ENCODE data around the gene MAGI2. TPM values are rescaled to one million over a fixed set of nuclear protein-coding genes. Genes with fewer than 3 reads are reported as not detected.

The MAGI2 gene
- total and polyA plus RNA-seq, 2 donors (not counting 3 experiments of a cell fraction or from before 2014, with no cell fraction given): 0.28 to 6.0 TPM

DNA sequence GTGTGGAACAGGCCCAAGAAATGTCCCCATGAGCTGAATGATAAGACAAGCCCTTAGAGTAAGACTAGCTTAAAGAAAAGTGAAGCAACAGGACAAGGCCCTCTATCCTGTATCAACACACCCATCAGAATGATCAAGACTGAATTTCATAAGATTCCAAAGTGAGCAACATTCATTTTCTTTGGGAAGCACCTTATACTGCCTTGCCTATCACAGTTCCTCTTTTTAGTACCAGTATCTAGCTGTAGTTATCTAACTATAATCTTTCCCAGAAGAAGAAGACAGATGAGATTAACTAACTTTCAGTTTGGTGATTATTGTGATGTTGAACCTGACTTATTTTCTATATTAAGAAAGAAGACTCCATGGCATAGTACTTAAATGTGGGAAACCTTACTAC, 1263.7 kb downstream of the MAGI2 start:
- Histone ChIP-seq H3K27me3 (ENCODE audit: control insufficient read depth in 2 of 2, insufficient read depth in 2 of 2, low read length in 2 of 2) (no peaks in the 10 kb centered on the region), H3K9me3 (replicated peaks; ENCODE audit: control insufficient read depth, insufficient read depth, low read length) (no peaks in the 10 kb centered on the region), H3K4me1 (ENCODE audit: control insufficient read depth, extremely low read depth, insufficient read depth, low read length) (no peaks in the 10 kb centered on the region), H3K4me2 (ENCODE audit: insufficient read depth, low read length) (no peak overlapping the region), H3K36me3 (ENCODE audit: control insufficient read depth in 2 of 2, extremely low read depth in 1 of 2, insufficient read depth in 2 of 2, low read length in 2 of 2) (no peaks in the 10 kb centered on the region), H3K27ac (ENCODE audit: insufficient read depth, low read depth, low read length) (no peak overlapping the region), H4K20me1 (replicated peaks; ENCODE audit: control insufficient read depth, extremely low read depth, insufficient read depth, low read length) (no peaks in the 10 kb centered on the region), H2AFZ (ENCODE audit: low read depth, low read length) (no peak overlapping the region), H3K9me1 (replicated peaks; ENCODE audit: control insufficient read depth, extremely low read depth, insufficient read depth, low read length) (no peaks in the 10 kb centered on the region), H3K9ac (replicated peaks; ENCODE audit: extremely low read depth, insufficient read depth, low read length) (no peak overlapping the region), H3K79me2 (ENCODE audit: control insufficient read depth, insufficient read depth, low read length) (no peaks in the 10 kb centered on the region), H3K4me3 (replicated peaks in 1 of 3; ENCODE audit: insufficient read depth in 1 of 3, low read depth in 1 of 3, low read length in 3 of 3) (no peak overlapping the region)
- FAIRE-seq (no peak), DNase-seq (ENCODE audit: low read depth, low spot score) (no peak)
- ChIA-PET POLR2A (no interaction called here), CTCF (no interaction called here)
- intact Hi-C loops (cut with micrococcal nuclease) (no loop called here), dilution Hi-C loops (cut with MboI; ENCODE audit: extremely low pct_ligation_motif_present, low sequenced_read_pairs) (no loop called here)
- no TSS peak for BruUV-seq (replicated peaks)
- TF ChIP-seq, protein P1, sequence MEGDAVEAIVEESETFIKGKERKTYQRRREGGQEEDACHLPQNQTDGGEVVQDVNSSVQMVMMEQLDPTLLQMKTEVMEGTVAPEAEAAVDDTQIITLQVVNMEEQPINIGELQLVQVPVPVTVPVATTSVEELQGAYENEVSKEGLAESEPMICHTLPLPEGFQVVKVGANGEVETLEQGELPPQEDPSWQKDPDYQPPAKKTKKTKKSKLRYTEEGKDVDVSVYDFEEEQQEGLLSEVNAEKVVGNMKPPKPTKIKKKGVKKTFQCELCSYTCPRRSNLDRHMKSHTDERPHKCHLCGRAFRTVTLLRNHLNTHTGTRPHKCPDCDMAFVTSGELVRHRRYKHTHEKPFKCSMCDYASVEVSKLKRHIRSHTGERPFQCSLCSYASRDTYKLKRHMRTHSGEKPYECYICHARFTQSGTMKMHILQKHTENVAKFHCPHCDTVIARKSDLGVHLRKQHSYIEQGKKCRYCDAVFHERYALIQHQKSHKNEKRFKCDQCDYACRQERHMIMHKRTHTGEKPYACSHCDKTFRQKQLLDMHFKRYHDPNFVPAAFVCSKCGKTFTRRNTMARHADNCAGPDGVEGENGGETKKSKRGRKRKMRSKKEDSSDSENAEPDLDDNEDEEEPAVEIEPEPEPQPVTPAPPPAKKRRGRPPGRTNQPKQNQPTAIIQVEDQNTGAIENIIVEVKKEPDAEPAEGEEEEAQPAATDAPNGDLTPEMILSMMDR (IDR thresholded peaks at IDR 0.05; ENCODE audit: extremely low read depth in 1 of 2, insufficient read depth in 1 of 2, low read depth in 1 of 2, low read length in 2 of 2): no peak
- TF ChIP-seq JUN (IDR thresholded peaks at IDR 0.05; ENCODE audit: borderline replicate concordance, insufficient read depth, insufficient read length, low read depth): no peak
- TF ChIP-seq FOS (IDR thresholded peaks at IDR 0.05; ENCODE audit: borderline replicate concordance, insufficient read depth, low read length): no peak
- TF ChIP-seq MYC (IDR thresholded peaks at IDR 0.05; ENCODE audit: low read depth, low read length): no peak
- no peak for TF ChIP-seq EZH2 (IDR thresholded peaks at IDR 0.05; ENCODE audit: borderline replicate concordance, low read depth, low read length, severe bottlenecking)
- TF ChIP-seq POLR2A (IDR thresholded peaks at IDR 0.05; ENCODE audit: low read depth, low read length): no peak
- TF ChIP-seq, protein P2, sequence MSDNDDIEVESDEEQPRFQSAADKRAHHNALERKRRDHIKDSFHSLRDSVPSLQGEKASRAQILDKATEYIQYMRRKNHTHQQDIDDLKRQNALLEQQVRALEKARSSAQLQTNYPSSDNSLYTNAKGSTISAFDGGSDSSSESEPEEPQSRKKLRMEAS (IDR thresholded peaks at IDR 0.05; ENCODE audit: insufficient read depth, insufficient read length): no peak
- TF ChIP-seq POLR2AphosphoS5 (IDR thresholded peaks at IDR 0.05; ENCODE audit: insufficient read depth, low read depth, low read length): no peak
- TF ChIP-seq GATA2 (IDR thresholded peaks at IDR 0.05; ENCODE audit: insufficient read depth, insufficient read length, low read depth, low read length): no peak
